Neural progenitor cell (in vitro differentiated cells): ENCODE measurements around the gene SEMA6A. TPM values are rescaled to one million over a fixed set of nuclear protein-coding genes. Genes with fewer than 3 reads are reported as not detected.

ENCODE experiments used
- DNase-seq: peaks from one replicate; pipeline ENCODE4 v3.0.0-alpha.2; 2016; ENCODE audit warnings: low spot score
- H2AFZ ChIP-seq: fragments of 200-600 bp; sonication (generic); replicated peaks from 2 replicates; pipeline ENCODE4 v1.6.1; 2016; ENCODE audit warnings: antibody characterized with exemption
- H3F3A ChIP-seq: fragments of 200-600 bp; sonication (generic); 2 replicates; pipeline ENCODE4 v1.6.1; 2016; ENCODE audit warnings: antibody characterized with exemption, low read depth
- H3K27ac ChIP-seq: fragments of 200-600 bp; sonication (generic); 2 replicates; pipeline ENCODE4 v1.5.1; 2016; ENCODE audit warnings: mild to moderate bottlenecking
- H3K27me3 ChIP-seq: fragments of 200-600 bp; sonication (generic); 2 replicates; pipeline ENCODE4 v1.6.1; 2016; ENCODE audit warnings: mild to moderate bottlenecking, moderate library complexity
- H3K36me3 ChIP-seq: fragments of 200-600 bp; sonication (generic); 2 replicates; pipeline ENCODE4 v1.5.1; 2016
- H3K4me1 ChIP-seq: fragments of 200-600 bp; sonication (generic); 2 replicates; pipeline ENCODE4 v1.6.1; 2016; ENCODE audit warnings: mixed run types
- H3K4me2 ChIP-seq: fragments of 200-600 bp; sonication (generic); 2 replicates; pipeline ENCODE4 v1.6.1; 2016
- H3K4me3 ChIP-seq: fragments of 200-600 bp; sonication (generic); 2 replicates; pipeline ENCODE4 v1.5.1; 2016
- H3K79me2 ChIP-seq: fragments of 200-600 bp; sonication (generic); 2 replicates; pipeline ENCODE4 v1.6.1; 2016; ENCODE audit warnings: low read depth
- H3K9ac ChIP-seq: fragments of 200-600 bp; sonication (generic); 2 replicates; pipeline ENCODE4 v1.6.1; 2016
- H3K9me3 ChIP-seq: fragments of 200-600 bp; sonication (generic); 2 replicates; pipeline ENCODE4 v1.5.1; 2016; ENCODE audit warnings: low read depth
- H4K20me1 ChIP-seq: fragments of 200-600 bp; sonication (generic); 2 replicates; pipeline ENCODE4 v1.6.1; 2016; ENCODE audit warnings: low read depth
- H3K27ac Mint-ChIP-seq: 3 replicates; pipeline ENCODE4 v1.8.0; 2021; ENCODE audit warnings: mixed read lengths
- H3K27me3 Mint-ChIP-seq: 2 replicates; pipeline ENCODE4 v1.8.0; 2022; ENCODE audit warnings: low read depth, mild to moderate bottlenecking, inconsistent platforms, moderate library complexity, mixed read lengths; ENCODE audit not compliant: insufficient read depth
- H3K36me3 Mint-ChIP-seq: 3 replicates; pipeline ENCODE4 v1.8.0; 2021; ENCODE audit warnings: mixed read lengths
- H3K4me1 Mint-ChIP-seq: 3 replicates; pipeline ENCODE4 v1.8.0; 2021; ENCODE audit warnings: mixed read lengths
- H3K4me3 Mint-ChIP-seq: 3 replicates; pipeline ENCODE4 v1.8.0; 2021; ENCODE audit warnings: mild to moderate bottlenecking, moderate library complexity, mixed read lengths
- H3K9me3 Mint-ChIP-seq: 3 replicates; pipeline ENCODE4 v1.8.0; 2020; ENCODE audit warnings: mixed read lengths
- CTCF ChIP-seq: fragments of 200-600 bp; sonication (generic); IDR thresholded peaks from 2 replicates; pipeline ENCODE4 v1.5.1; 2017; ENCODE audit warnings: antibody characterized with exemption, mild to moderate bottlenecking
- EZH2 ChIP-seq: fragments of 200-600 bp; sonication (generic); IDR thresholded peaks from 2 replicates; pipeline ENCODE4 v1.6.1; 2017; ENCODE audit warnings: antibody characterized with exemption, mild to moderate bottlenecking, moderate library complexity
- EZH2phosphoT487 ChIP-seq: fragments of 200-600 bp; sonication (generic); IDR thresholded peaks from 2 replicates; pipeline ENCODE4 v1.6.1; 2017; ENCODE audit warnings: antibody characterized with exemption
- total RNA-seq: library from RNA; depleted of rRNA; stranded (reverse); fragments of >200 nt; gene quantifications from 2 replicates; pipeline ENCODE4 v1.2.3, GENCODE V29; 2015; ENCODE audit warnings: low replicate concordance

Gene SEMA6A
- total RNA-seq, 1 donor from 2014 or later, result 86.4 TPM

- H3K9me3 ChIP-seq, result no peaks in the 10 kb centered on the region
- no peak overlapping the region for H3K4me3 ChIP-seq
- H3K4me2 ChIP-seq, result no peak overlapping the region
- no peaks in the 10 kb centered on the region for H3K79me2 ChIP-seq
- H3K36me3 Mint-ChIP-seq, result peaks cover 51% of the 10 kb centered on the region
- peaks cover 16% of the 10 kb centered on the region for H3K36me3 ChIP-seq
- no peaks in the 10 kb centered on the region for H4K20me1 ChIP-seq
- no peak overlapping the region for H3K4me3 Mint-ChIP-seq
- peaks cover 13% of the 10 kb centered on the region for H3K9me3 Mint-ChIP-seq
- no peak overlapping the region for H3K27ac ChIP-seq
- TF ChIP-seq CTCF, result no peak
- TF ChIP-seq EZH2, result no peak
- no peak for TF ChIP-seq EZH2phosphoT487
- H3K9ac ChIP-seq, result no peak overlapping the region
- H3K4me1 ChIP-seq, result no peaks in the 10 kb centered on the region
- peaks cover 21% of the 10 kb centered on the region for H3F3A ChIP-seq
- H2AFZ ChIP-seq, result no peak overlapping the region
- no peak for DNase-seq
- no peak overlapping the region for H3K27ac Mint-ChIP-seq
- peaks cover 2% of the 10 kb centered on the region for H3K4me1 Mint-ChIP-seq
- no peaks in the 10 kb centered on the region for H3K27me3 ChIP-seq
- peaks cover 2% of the 10 kb centered on the region for H3K27me3 Mint-ChIP-seq
Measured at GRCh38 chr5:116475338-116475737, 99.3 kb downstream of the SEMA6A start.

GRCh38 chr5:116473706-116474105 is 100.9 kb downstream of the SEMA6A start:
- Mint-ChIP-seq H3K36me3 (peaks cover 52% of the 10 kb centered on the region), H3K4me3 (no peak overlapping the region), H3K27ac (no peak overlapping the region), H3K27me3 (peaks cover 2% of the 10 kb centered on the region), H3K9me3 (peaks cover 13% of the 10 kb centered on the region), H3K4me1 (no peaks in the 10 kb centered on the region)
- Histone ChIP-seq H3F3A (peaks cover 21% of the 10 kb centered on the region), H3K4me2 (no peak overlapping the region), H3K79me2 (peaks cover 8% of the 10 kb centered on the region), H3K4me1 (no peaks in the 10 kb centered on the region), H3K4me3 (no peak overlapping the region), H3K27me3 (no peaks in the 10 kb centered on the region), H3K9me3 (no peaks in the 10 kb centered on the region), H3K27ac (no peak overlapping the region), H4K20me1 (no peaks in the 10 kb centered on the region), H2AFZ (no peak overlapping the region), H3K36me3 (peaks cover 16% of the 10 kb centered on the region), H3K9ac (no peak overlapping the region)
- DNase-seq, result no peak
- TF ChIP-seq EZH2phosphoT487, result no peak
- no peak for TF ChIP-seq EZH2
- TF ChIP-seq CTCF, result no peak

GRCh38 chr5:116472274-116472673 is 102.3 kb downstream of the SEMA6A start:
- H4K20me1 ChIP-seq, result no peaks in the 10 kb centered on the region
- Mint-ChIP-seq H3K27me3 (peaks cover 2% of the 10 kb centered on the region), H3K4me1 (no peaks in the 10 kb centered on the region), H3K27ac (no peak overlapping the region), H3K4me3 (no peak overlapping the region), H3K36me3 (peaks cover 51% of the 10 kb centered on the region), H3K9me3 (peaks cover 8% of the 10 kb centered on the region)
- TF ChIP-seq EZH2phosphoT487 (no peak), CTCF (peak; percentile 12), EZH2 (no peak)
- no peak for DNase-seq
- no peak overlapping the region for H3K4me2 ChIP-seq
- no peaks in the 10 kb centered on the region for H3K4me1 ChIP-seq
- H3K4me3 ChIP-seq, result no peak overlapping the region
- no peak overlapping the region for H2AFZ ChIP-seq
- no peak overlapping the region for H3K27ac ChIP-seq
- H3F3A ChIP-seq, result peaks cover 24% of the 10 kb centered on the region
- peaks cover 12% of the 10 kb centered on the region for H3K36me3 ChIP-seq
- no peaks in the 10 kb centered on the region for H3K27me3 ChIP-seq
- H3K79me2 ChIP-seq, result peaks cover 8% of the 10 kb centered on the region
- no peak overlapping the region for H3K9ac ChIP-seq
- H3K9me3 ChIP-seq, result no peaks in the 10 kb centered on the region

- peaks cover 55% of the 10 kb centered on the region for H3K36me3 Mint-ChIP-seq
Measured at GRCh38 chr5:116469631-116470030, 105.0 kb downstream of the SEMA6A start.

More at GRCh38 chr5:116469631-116470030, 105.0 kb downstream of the SEMA6A start:
- Histone ChIP-seq H3K9me3 (no peaks in the 10 kb centered on the region), H3K4me3 (no peak overlapping the region), H3K4me1 (no peaks in the 10 kb centered on the region), H3K9ac (no peak overlapping the region), H3K79me2 (peaks cover 8% of the 10 kb centered on the region), H3K27me3 (no peaks in the 10 kb centered on the region), H2AFZ (no peak overlapping the region), H3K4me2 (no peak overlapping the region), H3K36me3 (peaks cover 4% of the 10 kb centered on the region), H3K27ac (no peak overlapping the region), H3F3A (peaks cover 17% of the 10 kb centered on the region), H4K20me1 (no peaks in the 10 kb centered on the region)
- H3K4me3 Mint-ChIP-seq, result no peak overlapping the region
- no peak for DNase-seq
- peaks cover 2% of the 10 kb centered on the region for H3K27me3 Mint-ChIP-seq
- TF ChIP-seq EZH2phosphoT487 (no peak), EZH2 (no peak), CTCF (no peak)
- no peak overlapping the region for H3K27ac Mint-ChIP-seq
- no peaks in the 10 kb centered on the region for H3K4me1 Mint-ChIP-seq
- peaks cover 2% of the 10 kb centered on the region for H3K9me3 Mint-ChIP-seq
